IMR-90 (cell line): ENCODE results near the gene TTL. TPM values are rescaled to one million over a fixed set of nuclear protein-coding genes. Genes with fewer than 3 reads are reported as not detected.

Experiments
- ATAC-seq: fragments of 200-7000 bp; cut with Tn5 transposase; 2 replicates; pipeline ENCODE4 v1.9.1; 2020; ENCODE audit warnings: low read depth, mild to moderate bottlenecking, moderate library complexity
- BruUV-seq: library from RNA; stranded (reverse); fragments of 400-500 nt; replicated peaks from 2 replicates; lab custom pipeline; 2021; lab: Mats Ljungman, UMichigan
- CTCF ChIA-PET: fragments of 300-600 bp; formaldehyde crosslinking; extraction: SDS; loops from one replicate; lab custom pipeline; 2021; ENCODE audit warnings: antibody characterized with exemption; lab: Yijun Ruan, JAX
- POLR2A ChIA-PET: fragments of 300-600 bp; sonication (Branson Sonifier 250); formaldehyde crosslinking; loops from one replicate; lab custom pipeline; 2022; ENCODE audit warnings: antibody characterized with exemption; ENCODE audit not compliant: unreplicated experiment; lab: Charles Lee
- DNase-seq: peaks from one replicate; pipeline ENCODE4 v3.0.0; 2013
- H2AFZ ChIP-seq: replicated peaks from 2 replicates; pipeline ENCODE3; 2013; ENCODE audit warnings: low read length, mild to moderate bottlenecking; ENCODE audit not compliant: poor library complexity
- H2AK5ac ChIP-seq: 2 replicates; pipeline ENCODE4 v1.6.1; 2013; ENCODE audit warnings: low read depth, low read length, inconsistent platforms
- H2AK9ac ChIP-seq: replicated peaks from 2 replicates; pipeline ENCODE3; 2013; ENCODE audit warnings: mild to moderate bottlenecking, low read depth, low read length, moderate library complexity; ENCODE audit not compliant: poor library complexity
- H2BK120ac ChIP-seq: 2 replicates; pipeline ENCODE4 v1.6.1; 2013; ENCODE audit warnings: low read depth, low read length, inconsistent platforms
- H2BK15ac ChIP-seq: 3 replicates; pipeline ENCODE4 v1.6.1; 2013; ENCODE audit warnings: low read depth, low read length, inconsistent platforms
- H2BK20ac ChIP-seq: 2 replicates; pipeline ENCODE4 v1.6.1; 2013; ENCODE audit warnings: low read depth, mild to moderate bottlenecking, inconsistent platforms, low read length, moderate library complexity
- H2BK5ac ChIP-seq: 2 replicates; pipeline ENCODE4 v1.6.1; 2013; ENCODE audit warnings: mild to moderate bottlenecking, low read depth, low read length, inconsistent platforms; ENCODE audit not compliant: poor library complexity, severe bottlenecking
- H3K14ac ChIP-seq: replicated peaks from 2 replicates; pipeline ENCODE4 v1.6.1; 2013; ENCODE audit warnings: low read depth, low read length, inconsistent platforms
- H3K18ac ChIP-seq: 2 replicates; pipeline ENCODE4 v1.6.1; 2013; ENCODE audit warnings: low read depth, low read length, control low read depth
- H3K23ac ChIP-seq: 2 replicates; pipeline ENCODE4 v1.6.1; 2013; ENCODE audit warnings: low read depth, low read length, inconsistent platforms
- H3K27ac ChIP-seq: 2 replicates; pipeline ENCODE4 v1.5.1; 2013; ENCODE audit warnings: mild to moderate bottlenecking, control low read depth, low read length; ENCODE audit not compliant: insufficient read depth
- H3K27me3 ChIP-seq: 2 replicates; pipeline ENCODE4 v1.6.1; 2013; ENCODE audit warnings: low read length; ENCODE audit not compliant: control insufficient read depth, insufficient read depth
- H3K36me3 ChIP-seq: 2 replicates; pipeline ENCODE4 v1.6.1; 2013; ENCODE audit warnings: low read length, mixed read lengths; ENCODE audit not compliant: control insufficient read depth, insufficient read depth
- H3K4ac ChIP-seq: 2 replicates; pipeline ENCODE4 v1.6.1; 2013; ENCODE audit warnings: low read depth, low read length, inconsistent platforms
- H3K4me1 ChIP-seq: 2 replicates; pipeline ENCODE4 v1.6.1; 2013; ENCODE audit warnings: low read length, mixed read lengths; ENCODE audit not compliant: control insufficient read depth, insufficient read depth
- H3K4me2 ChIP-seq: 2 replicates; pipeline ENCODE4 v1.6.1; 2013; ENCODE audit warnings: low read depth, mild to moderate bottlenecking, control low read depth, low read length, moderate library complexity
- H3K4me3 ChIP-seq: 2 replicates; pipeline ENCODE4 v1.5.1; 2013; ENCODE audit warnings: low read depth, mild to moderate bottlenecking, control low read depth, low read length, moderate library complexity; ENCODE audit not compliant: insufficient read depth
- H3K56ac ChIP-seq: 2 replicates; pipeline ENCODE4 v1.6.1; 2013; ENCODE audit warnings: low read length, inconsistent platforms; ENCODE audit not compliant: insufficient read depth; ENCODE audit errors: extremely low read depth
- H3K79me1 ChIP-seq, 2 experiments: 2 replicates each; pipeline ENCODE4 v1.6.1; 2013; ENCODE audit warnings: low read length in 2 of 2, inconsistent platforms in 1 of 2, low read depth in 1 of 2
- H3K9ac ChIP-seq: 2 replicates; pipeline ENCODE4 v1.6.1; 2013; ENCODE audit warnings: low read depth, low read length, control low read depth
- H3K9me1 ChIP-seq: 2 replicates; pipeline ENCODE4 v1.6.1; 2013; ENCODE audit warnings: low read length, inconsistent platforms; ENCODE audit not compliant: insufficient read depth
- H3K9me3 ChIP-seq: 2 replicates; pipeline ENCODE4 v1.6.1; 2013; ENCODE audit warnings: low read length; ENCODE audit not compliant: control insufficient read depth, insufficient read depth
- H4K20me1 ChIP-seq: 2 replicates; pipeline ENCODE4 v1.6.1; 2013; ENCODE audit warnings: low read length, inconsistent platforms; ENCODE audit not compliant: insufficient read depth
- H4K5ac ChIP-seq: 2 replicates; pipeline ENCODE4 v1.6.1; 2013; ENCODE audit warnings: mild to moderate bottlenecking, low read depth, low read length, control low read depth
- H4K8ac ChIP-seq, 2 experiments: 2 replicates each; pipeline ENCODE4 v1.6.1; 2013; ENCODE audit warnings: low read depth in 2 of 2, low read length in 2 of 2, control low read depth in 1 of 2, inconsistent platforms in 1 of 2
- H4K91ac ChIP-seq: 2 replicates; pipeline ENCODE4 v1.6.1; 2013; ENCODE audit warnings: low read depth, low read length, inconsistent platforms; ENCODE audit not compliant: insufficient read depth
- POLR2A ChIP-seq: IDR thresholded peaks from 2 replicates; pipeline ENCODE4 v1.6.1; 2012; ENCODE audit warnings: mild to moderate bottlenecking, low read depth, low read length
- RCOR1 ChIP-seq: IDR thresholded peaks from 2 replicates; pipeline ENCODE4 v1.6.1; 2012; ENCODE audit warnings: mild to moderate bottlenecking, low read length, improper control_type of control experiment; ENCODE audit not compliant: insufficient replicate concordance
- WGBS, 2 experiments: methylation state at CpG; one replicate each; pipeline versions ENCODE4 v1.1.5 to v1.1.7; 2013; ENCODE audit warnings: missing lambda C conversion rate in 2 of 2; ENCODE audit not compliant: insufficient read length in 1 of 2; ENCODE audit errors: extremely low coverage in 2 of 2; 5-methylcytosine and 5-hydroxymethylcytosine counted together
- dilution Hi-C: fragments of 300-500 bp; cut with HindIII; formaldehyde crosslinking; loops from one replicate; pipeline ENCODE4 v1.14.3; 2018; ENCODE audit warnings: low sequenced_read_pairs; ENCODE audit not compliant: unreplicated experiment
- in situ Hi-C: fragments of 300-500 bp; cut with MboI; formaldehyde crosslinking; loops from 3 replicates; pipeline ENCODE4 v1.14.3; 2019; ENCODE audit warnings: low sequenced_read_pairs, inconsistent platforms, mixed read lengths
- intact Hi-C: fragments of 100-400 bp; cut with micrococcal nuclease; formaldehyde crosslinking; loops from 2 replicates; pipeline ENCODE4 v1.10.0; 2022
- polyA plus RNA-seq, 3 experiments: library from polyadenylated mRNA; depleted of rRNA; stranded (reverse); fragments of >200 nt; gene quantifications; 2 replicates each; pipeline ENCODE4 v1.2.3, GENCODE V29; 2012; ENCODE audit warnings: low replicate concordance in 1 of 3
- total RNA-seq: library from RNA; depleted of rRNA; stranded (reverse); fragments of >200 nt; gene quantifications from 2 replicates; pipeline ENCODE4 v1.2.3, GENCODE V29; 2012

TTL gene
- total and polyA plus RNA-seq, 2 of the 4 experiments (the other 2 are of a cell fraction): 18.2 to 36.2 TPM

DNA sequence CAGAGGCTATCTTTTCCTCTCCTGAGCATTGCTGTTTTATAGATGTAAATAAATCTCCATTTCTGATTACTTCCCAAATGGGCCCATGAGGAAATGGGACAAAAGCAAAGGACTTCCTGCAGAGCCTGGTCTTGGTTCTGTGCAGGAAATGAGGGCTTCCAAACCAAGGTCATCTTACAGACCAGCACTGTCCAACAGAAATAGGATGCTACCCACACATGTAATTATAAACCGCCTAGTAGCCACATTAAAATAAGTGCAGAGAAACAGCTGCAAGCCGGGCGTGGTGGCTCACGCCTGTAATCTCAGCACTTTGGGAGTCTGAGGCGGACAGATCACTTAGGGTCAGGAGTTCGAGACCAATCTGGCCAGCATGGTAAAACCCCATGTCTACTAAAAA is 6.2 kb downstream of the TTL start:
- Histone ChIP-seq H3K4ac (no peak overlapping the region), H3K9me1 (peaks cover 20% of the 10 kb centered on the region; the same call in 1 of the 2 replicates), H3K14ac (no peak overlapping the region), H3K23ac (no peak overlapping the region), H3K27me3 (no peaks in the 10 kb centered on the region), H3K18ac (no peak overlapping the region), H2BK15ac (no peak overlapping the region), H4K20me1 (peaks cover 7% of the 10 kb centered on the region), H2BK120ac (no peak overlapping the region), H2AK9ac (no peak overlapping the region), H3K56ac (no peak overlapping the region), H3K9me3 (no peaks in the 10 kb centered on the region), H2BK5ac (no peak overlapping the region), H3K79me1 (peaks cover 34 to 60% of the 10 kb centered on the region in 2 experiments), H3K9ac (no peak overlapping the region), H4K91ac (no peak overlapping the region), H2BK20ac (no peak overlapping the region), H2AK5ac (no peak overlapping the region), H4K5ac (no peak overlapping the region), H3K4me1 (peaks cover 4% of the 10 kb centered on the region; the same call in 1 of the 2 replicates), H3K27ac (no peak overlapping the region), H3K36me3 (peaks cover 10% of the 10 kb centered on the region), H3K4me3 (no peak overlapping the region), H4K8ac (no peak overlapping the region), H2AFZ (no peak overlapping the region), H3K4me2 (no peak overlapping the region)
- in situ Hi-C loops: no loop called here
- intact Hi-C loops: no loop called here
- no peak for ATAC-seq
- ChIA-PET CTCF (no interaction called here), POLR2A (interaction anchor here (0.7 kb wide), 1 partner anchor 12 kb away, joined by 3 read pairs; no protein-coding TSS in a partner anchor)
- dilution Hi-C loops: no loop called here
- no peak for DNase-seq
- BruUV-seq: no TSS peak
- no CpG with 5 or more reads among the region's 6 CpGs for WGBS, 2 experiments
- TF ChIP-seq POLR2A (no peak), RCOR1 (no peak)
